Activated T-cell treated with anti-CD3 and anti-CD28 coated beads for 4 hours (primary cell): ENCODE measurements around the gene SSBP3.

Source experiments
- DNase-seq: peaks from one replicate; pipeline ENCODE4 v3.0.0-alpha.2; 2020

SSBP3 gene

DNA sequence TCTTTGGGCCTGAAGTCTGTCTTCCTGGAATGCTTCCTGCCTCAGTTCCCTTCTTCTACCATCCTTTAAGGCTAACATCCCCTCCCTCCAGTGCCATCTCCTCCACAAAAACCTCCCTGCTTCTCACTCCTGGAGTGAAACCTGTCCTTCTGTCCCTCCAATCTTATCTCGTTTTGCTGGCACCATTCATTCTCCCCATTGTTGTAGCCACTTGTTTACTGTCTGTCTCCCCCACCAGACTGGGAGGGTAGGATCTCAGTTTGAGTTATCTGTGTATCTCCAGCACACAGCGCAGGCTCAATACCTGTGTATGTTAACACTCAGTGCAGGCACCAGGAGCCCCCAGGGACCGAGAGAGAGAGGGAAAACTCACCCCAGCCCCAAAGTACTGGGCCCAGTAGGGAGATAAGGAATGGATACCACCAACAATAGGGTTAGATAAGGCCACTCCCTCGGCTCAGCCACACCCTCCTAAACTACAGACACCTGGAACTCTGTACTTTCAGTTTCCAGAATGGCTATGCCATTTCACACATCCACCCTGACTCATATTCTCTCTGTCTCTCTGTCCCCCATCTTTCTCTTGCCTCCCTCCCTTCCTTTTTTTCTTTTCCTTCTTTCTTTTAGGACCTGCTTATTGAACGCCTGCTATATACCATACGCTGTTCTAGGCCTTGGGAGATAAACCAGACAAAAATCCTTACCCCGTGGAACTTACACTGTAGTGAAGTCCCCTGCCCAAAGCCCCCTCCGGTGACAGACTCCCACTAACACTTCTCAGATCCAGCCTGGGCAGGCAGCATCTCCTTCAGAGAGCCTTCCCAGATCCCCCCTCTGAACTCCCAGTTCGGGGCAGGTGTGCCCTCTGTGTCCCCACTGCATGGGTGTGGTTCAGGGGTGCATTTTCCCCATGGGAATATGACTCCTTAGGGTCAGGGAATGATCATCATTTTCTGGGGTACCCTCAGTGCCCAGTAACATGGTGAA is 3.3 kb upstream of the SSBP3 start:
- DNase-seq: no peak

GRCh38 chr1:54408147-54409066 is 2.2 kb upstream of the SSBP3 start:
- no peak for DNase-seq

GRCh38 chr1:54407404-54408146 is 1.4 kb upstream of the SSBP3 start:
- DNase-seq: peak; percentile 42

DNA sequence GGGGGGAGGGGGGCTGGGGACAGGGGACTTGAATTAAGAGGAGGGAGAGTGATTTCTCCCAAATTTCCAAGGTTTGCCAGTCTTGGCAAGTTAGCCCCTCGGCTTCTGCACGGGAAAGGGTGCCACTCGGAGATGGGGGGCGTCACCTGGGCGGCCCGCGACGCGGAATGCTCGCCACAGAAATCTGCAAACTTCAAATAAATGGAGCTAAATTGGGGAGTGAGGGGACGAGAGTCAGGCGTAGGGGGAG is 885 bp upstream of the SSBP3 start:
- DNase-seq: no peak

DNA sequence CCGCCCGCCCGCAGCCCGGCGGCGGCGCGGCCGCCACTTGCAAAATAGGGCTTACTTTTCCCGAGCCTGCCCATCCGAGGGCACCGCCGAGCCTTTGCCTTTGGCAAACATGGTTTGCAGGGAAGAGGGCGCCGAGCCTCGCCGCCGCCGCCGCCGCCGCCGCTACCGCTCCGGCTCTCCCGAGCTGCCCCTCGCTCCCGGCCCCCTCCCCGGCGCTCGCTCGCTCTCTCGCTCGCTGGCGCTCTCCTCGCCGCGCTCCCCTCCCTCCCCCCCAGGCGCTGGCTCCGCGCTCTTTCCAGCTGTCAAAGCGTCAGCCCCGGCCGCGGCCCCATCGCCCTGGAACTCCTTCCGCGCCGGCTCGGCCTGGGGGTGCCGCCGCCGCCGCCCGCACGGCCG is 298 bp downstream of the SSBP3 start:
- peak; percentile 4 for DNase-seq

DNA sequence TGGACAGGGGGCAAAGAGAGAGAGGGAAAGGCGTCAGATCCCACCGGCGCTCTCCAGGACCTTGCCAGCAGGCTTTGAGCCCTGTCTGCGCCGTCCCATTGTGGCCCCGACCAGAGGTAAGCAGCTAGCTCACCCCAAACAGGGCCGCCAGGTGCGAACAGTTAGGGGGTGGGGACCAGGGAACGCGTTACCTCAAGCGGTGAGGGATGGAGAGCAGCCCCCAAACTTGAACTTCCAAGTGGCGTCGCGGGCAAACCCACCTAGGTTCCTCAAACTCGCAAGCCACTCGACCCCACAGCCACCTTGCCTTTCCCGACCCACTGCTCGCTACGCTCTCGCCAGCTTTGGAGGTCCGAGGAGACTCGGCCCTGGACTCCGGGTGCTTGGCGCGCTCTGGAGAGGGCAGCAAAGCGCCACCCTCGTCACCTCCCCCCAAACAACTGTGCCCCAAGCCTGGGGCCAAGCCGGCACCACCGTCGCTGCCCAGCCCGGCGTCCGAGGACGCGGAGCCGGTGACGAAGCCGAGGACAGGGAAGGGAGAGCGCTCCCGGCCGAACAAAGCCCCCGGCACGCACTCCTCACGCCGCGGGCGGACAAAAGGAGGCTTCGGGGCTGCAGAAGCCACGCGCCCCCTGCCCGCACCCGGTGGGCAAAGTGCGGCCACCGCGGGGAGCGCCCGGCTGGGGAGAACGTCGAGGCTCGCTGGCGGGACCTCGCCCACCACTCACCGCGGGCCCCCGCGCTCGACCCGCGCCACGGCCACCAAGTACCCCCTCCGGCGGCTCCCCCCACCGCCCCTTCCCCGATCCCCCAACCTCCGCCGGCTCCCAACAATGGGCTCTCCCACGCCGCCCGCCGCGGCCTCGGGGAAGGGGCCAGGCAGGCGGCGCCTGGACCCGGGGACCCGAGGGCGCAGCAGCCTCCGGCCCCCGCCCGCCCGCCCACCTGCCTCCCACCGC is 976 bp downstream of the SSBP3 start:
- no peak for DNase-seq

DNA sequence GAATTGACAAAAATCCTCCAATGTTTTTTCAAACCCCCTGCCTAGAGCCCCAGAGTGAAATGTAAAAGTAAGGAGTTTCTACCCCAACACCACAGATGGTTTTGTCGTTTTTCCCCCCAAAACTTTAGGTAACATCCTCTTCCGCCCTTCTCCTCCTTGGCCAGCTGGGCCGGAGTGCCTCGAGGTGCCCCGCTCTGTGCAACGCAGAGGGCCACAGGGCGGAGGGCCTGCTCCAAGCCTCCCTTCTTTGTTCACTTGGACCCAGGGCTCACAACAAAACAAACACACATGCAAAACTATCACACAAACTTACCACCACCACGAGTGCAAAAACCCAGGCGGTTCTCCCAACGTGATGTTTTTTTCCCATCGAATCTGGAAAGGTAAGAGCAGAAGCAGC is 1.9 kb downstream of the SSBP3 start:
- DNase-seq: no peak

DNA sequence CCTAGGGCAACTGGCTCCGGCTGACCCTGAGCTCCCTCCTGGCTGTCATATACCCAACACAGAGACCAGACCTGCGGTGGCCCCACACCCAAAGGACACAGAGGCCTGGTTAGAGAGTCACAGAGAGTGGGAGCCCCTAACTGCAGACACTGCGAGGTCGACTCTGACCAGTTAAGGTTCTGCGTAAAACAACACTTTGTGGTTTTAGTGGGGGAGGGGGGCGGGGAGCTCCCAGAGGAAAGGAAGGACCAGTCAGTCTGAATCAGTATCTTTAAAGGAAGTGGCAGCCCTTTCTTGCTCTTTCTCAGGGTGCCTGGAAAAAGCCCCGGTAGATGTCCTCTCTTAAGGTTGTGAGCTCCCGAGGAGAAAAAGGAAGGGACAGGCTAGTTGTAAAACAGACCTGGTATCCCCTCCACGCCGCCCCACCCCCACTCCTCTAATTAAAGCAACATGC is 2.4 kb downstream of the SSBP3 start:
- DNase-seq: no peak

GRCh38 chr1:54403405-54403804 is 2.8 kb downstream of the SSBP3 start:
- no peak for DNase-seq

- DNase-seq: no peak
These were observed 3.3 kb downstream of the SSBP3 start for GRCh38 chr1:54402896-54403295.

- no peak for DNase-seq
These were observed 4.4 kb downstream of the SSBP3 start for GRCh38 chr1:54401799-54402198.

- no peak for DNase-seq
These were observed 5.9 kb downstream of the SSBP3 start for GRCh38 chr1:54400329-54400728.

DNA sequence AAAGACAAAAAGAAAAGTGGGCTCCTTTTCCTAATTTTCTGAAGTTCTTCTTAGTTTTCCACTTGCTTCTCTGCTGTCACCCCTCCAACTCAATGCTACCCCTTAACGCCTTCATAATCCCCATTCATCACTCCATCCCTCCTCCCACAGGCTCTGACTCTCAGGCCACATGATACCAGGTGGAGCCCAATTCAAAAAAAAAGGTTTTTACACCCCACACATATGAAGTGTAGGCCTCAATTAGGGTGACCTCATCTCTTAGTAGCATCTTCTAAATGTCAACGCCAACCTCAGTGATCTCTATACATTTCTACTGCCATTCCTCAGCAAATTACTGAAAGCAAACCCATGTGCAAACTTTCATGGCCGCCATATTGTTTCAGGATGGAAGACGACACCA is 6.4 kb downstream of the SSBP3 start:
- DNase-seq: no peak

DNA sequence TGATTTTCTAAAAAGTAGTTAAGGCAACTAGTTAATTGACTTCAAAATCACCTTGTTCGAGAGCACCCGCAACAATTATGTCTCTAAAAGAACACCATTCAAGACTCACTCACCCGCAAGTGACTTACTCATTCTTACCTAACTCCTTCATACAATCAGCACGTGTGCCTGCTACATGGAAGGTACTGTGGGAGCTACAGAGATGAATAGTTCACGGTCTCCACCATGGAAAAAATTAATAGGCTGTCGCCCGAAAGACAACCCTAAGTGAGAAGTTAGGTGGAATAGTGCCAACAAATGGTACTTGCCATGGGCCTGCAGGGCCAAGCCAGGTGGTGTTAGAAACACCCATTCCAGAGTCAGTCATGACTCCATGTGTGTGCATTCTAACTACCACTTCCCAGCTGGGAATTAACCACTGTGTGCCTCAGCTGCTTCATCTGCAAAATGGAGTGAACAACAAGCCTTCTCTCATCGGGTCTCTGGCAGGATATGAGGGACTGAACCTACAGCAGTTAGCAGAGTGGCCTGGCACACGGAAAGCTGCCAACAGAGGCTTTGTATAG is 7.1 kb downstream of the SSBP3 start:
- no peak for DNase-seq

- DNase-seq: no peak
These were observed 8.2 kb downstream of the SSBP3 start for GRCh38 chr1:54397980-54398379.

- DNase-seq: no peak
These were observed 9.1 kb downstream of the SSBP3 start for GRCh38 chr1:54397090-54397591.

- DNase-seq: no peak
These were observed 9.8 kb downstream of the SSBP3 start for GRCh38 chr1:54396261-54396933.

GRCh38 chr1:54395281-54395934 is 10.8 kb downstream of the SSBP3 start:
- no peak for DNase-seq

GRCh38 chr1:54394104-54394503 is 12.1 kb downstream of the SSBP3 start:
- DNase-seq: no peak

- DNase-seq: no peak
These were observed 13.8 kb downstream of the SSBP3 start for GRCh38 chr1:54392401-54392800.
